ENCODE results near the gene PPIG.

Gene PPIG

DNA sequence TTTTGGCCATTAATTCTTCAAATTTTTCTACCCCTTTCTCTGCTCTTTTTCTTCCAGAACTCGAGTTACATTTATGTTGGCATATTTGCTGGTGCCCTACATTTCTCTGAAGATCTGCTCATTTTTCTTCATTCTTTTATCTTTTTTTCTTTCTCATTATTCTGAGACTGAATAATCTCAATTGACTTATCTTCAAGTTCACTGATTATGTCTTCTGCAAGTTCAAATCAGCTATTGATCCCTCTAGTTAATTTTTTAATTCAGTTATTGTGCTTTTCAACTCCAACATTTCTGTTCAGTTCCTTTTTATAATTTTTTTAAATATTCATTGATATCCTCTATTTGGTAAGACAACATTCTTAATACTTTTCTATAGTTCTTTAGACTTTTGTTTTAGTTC is 106.8 kb downstream of the PPIG start:
- peaks cover 7 to 12% of the 10 kb centered on the region in 2 donors for H3K4me1 ChIP-seq (ENCODE audit: control insufficient read depth in 2 of 2, insufficient read depth in 2 of 2, low read length in 2 of 2)

More for the DNA sequence above, 106.8 kb downstream of the PPIG start:
- no peak overlapping the region for H3K4me3 ChIP-seq (ENCODE audit: low read length in 2 of 2)
- no peak overlapping the region for H3K9ac ChIP-seq (ENCODE audit: low read depth in 1 of 2, low read length in 2 of 2)
- H3K9me3 ChIP-seq (ENCODE audit: control insufficient read depth in 2 of 2, low read length in 2 of 2) = no peaks in the 10 kb centered on the region
- no peak overlapping the region for H3K27ac ChIP-seq (ENCODE audit: low read depth in 2 of 2, low read length in 2 of 2)
- no peaks in the 10 kb centered on the region for H3K27me3 ChIP-seq (ENCODE audit: control insufficient read depth in 2 of 2, insufficient read depth in 2 of 2, low read length in 2 of 2)
- H3K36me3 ChIP-seq (ENCODE audit: control insufficient read depth in 2 of 2, insufficient read depth in 2 of 2, low read length in 2 of 2) = no peaks in the 10 kb centered on the region

Data from mucosa of rectum (tissue), 2 donors.